Measurements from ENCODE around the gene HINT3.
"Not testable (repeated sequence)": the region's sequence is repeated elsewhere in the genome, so short reads cannot be mapped to it uniquely, and the experiment has no call there.

The HINT3 gene

DNA sequence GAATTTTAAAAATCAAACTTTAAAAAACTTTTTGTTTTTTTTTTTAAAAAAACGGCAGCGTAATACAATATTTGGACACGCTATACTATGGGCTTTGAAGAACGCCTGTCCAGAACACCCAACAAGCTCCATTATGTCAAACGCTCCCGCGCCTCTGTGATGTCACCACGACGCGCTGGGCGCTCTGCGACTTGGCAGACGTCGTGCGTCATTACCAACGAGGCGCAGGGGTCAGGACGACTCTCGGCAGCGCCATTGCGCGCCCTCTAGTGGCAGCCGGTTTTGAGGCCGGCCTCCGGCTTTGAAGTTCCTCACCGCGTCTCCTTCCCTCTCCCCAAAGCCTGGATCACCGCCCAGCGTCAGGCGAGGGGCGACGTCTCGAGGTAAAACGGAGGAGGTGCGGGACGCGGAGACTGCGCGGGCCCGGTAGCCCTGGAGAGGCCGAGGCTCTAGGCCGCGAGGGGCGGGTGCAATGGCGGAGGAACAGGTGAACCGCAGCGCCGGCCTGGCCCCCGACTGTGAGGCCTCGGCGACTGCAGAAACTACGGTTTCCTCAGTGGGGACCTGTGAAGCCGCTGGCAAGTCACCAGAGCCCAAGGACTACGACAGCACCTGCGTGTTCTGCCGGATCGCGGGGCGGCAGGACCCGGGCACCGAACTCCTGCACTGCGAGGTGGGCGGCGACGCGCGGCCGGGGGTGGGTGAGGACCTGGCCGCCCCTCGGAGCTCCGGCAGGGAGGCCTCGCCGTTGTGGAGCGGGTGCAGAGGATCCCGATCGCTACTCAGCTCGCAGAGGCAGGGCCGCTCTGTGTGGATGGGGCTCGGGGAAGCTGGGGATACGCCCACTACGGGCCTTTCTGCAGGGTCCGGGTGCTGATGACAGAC is at the start of gene HINT3:
Gene HINT3, plus strand, starts transcription at position 265 of the 885 bp plus-strand sequence. Its CDS starts 208 bp downstream, at position 473.
- DNase-seq: peak; percentile 97

DNA sequence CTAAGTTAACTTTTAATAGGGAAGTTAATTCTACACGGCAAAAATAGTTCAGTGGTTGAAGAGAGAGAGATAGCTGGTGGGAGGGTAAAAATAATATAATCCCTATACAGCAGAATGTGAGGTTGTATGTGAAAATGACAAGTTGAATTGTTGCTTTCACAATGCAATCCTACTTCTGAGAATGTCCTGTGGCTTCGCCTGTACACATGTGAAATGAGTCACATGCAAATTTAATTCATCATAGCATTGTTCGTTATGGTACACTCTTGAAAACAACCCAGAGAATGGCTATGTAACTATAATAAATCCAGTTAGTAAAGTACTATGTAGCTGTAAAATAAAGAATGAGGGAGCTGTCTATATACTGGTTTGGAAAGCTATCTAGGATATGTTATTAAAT is 46.0 kb upstream of the HINT3 start:
- DNase-seq: no peak

DNA sequence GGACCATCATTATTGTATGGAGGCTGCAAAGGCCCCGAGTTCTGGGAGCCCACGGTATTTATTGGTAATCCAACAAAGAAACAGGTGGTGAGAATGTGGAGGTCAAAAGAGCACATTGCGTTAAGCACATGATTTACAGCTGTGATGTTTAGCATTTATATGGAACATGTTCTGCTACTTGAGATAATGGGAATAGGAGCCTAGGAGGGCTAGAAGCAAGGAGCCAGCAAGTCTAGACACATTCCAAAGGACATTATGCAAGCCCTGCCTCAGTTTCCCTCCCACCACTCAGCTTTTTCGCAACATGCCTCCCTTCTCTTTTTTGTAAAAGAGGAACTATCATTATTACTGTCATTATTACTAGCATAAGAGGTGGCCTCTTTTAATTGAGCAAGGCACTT is 45.5 kb upstream of the HINT3 start:
- not testable (repeated sequence) for DNase-seq

DNA sequence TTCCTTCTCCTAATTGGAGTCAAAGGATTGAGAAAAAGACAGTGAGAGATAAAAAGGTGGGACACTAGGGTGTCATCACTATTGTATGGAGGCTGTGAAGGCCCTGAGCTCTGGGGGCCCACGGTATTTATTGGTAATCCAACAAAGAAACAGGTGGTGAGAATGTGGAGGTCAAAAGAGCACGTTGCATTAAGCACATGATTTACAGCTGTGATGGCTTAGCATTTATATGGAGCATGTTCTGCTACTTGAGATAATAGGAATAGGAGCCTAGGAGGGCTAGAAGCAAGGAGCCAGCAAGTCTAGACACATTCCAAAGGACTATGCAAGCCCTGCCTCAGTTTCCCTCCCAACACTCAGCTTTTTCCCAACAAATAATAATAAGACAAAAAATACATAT is 44.1 kb upstream of the HINT3 start:
- DNase-seq: not testable (repeated sequence)

DNA sequence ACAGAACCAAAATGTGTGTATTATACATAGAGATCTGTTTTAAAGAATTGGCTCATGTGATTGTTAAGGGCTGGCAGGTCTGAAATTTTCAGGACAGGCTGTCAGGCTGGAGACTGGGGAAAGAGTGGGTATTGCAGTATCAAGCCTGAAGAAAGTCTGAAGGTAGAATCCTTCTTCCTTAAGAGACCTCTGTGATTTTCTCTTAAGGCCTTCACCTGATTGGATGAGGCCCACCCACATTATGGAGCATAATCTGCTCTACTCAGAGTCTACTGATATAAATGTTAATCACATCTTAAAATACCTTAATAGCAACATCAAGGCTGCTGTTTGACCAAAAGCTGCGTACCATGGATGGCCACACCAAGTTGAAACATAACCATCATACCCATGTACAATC is 43.4 kb upstream of the HINT3 start:
- DNase-seq: no peak

DNA sequence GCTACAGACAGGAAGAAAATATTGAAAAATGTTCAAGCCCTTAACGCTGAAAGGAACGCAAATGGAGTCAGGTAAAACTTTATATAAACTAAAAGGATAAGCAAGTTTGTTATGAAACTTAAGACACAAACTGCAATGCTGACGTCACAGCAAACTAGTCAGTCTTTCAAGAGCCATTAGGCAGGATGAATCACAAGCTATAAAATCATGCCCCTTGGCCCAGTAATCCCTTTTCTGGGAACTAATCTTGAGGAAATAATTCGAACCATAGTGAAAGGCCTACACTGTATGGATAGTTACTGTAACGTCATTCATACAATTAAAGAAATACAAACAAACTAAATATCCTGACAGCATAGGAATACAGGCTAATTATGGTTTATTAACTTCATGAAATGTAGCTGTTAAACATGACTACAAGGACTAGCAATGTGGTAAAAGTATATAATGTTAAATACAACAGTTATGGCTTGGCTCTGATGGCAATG is 42.7 kb upstream of the HINT3 start:
- no peak for DNase-seq

DNA sequence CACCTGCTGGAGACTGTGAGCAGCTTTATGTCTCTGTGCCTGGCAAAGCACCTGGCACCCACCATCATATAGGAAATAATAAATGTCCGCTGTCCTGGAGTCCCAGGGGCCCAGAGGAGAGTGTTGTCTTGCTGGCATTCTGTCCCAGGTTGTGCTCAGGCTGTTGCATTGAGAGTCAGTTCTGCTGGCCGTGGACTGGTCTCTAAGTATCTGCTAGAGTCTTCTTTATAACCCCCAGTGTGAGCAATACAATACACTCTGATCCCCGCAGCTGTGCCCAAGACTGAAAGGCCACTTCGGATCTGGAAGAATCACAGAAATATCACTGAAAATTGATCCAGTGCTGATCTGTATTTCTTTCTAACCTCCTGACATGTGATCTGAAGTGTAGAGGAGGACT is 38.3 kb upstream of the HINT3 start:
- DNase-seq: no peak

DNA sequence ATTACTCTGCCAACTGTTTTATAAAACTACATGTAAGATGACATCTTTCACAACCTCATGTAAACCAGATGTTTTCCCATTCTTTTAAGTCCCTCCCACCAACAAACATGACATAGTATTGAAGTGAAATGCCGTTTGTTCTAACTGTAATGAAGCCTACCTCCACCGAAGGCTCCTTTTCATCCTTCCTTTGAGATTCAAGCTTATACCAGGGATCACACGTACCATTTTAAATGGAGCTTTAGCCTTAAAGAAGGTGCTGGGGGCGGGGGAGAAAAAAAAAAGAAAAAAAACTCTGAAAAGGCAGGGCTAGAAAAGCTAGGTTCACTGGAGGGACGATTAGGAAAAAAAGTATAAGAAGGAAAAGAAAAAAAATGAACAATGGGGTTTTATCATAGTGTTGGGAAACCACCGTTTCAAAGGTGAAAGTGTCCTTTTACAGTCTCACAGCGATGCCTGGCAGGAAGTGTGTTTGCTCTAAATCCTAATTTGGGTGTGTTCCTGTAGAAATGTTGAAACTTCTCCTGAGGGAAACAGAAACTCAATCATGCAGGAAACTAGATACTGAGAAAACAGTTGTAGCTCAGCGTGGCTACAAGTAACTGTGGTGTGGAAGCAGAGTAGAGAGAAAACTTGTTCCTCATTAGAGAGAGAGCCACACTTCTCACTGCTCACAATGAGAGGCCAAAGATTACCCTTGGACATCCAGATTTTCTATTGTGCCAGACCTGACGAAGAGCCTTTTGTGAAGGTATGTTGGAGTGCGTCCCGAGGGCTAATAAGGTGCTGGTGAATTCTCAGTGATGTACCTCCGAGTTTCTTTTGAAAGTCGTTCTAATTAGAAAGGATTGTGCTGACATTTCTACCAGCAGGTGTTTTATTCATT is 37.6 kb upstream of the HINT3 start:
- peak; percentile 56 to 78 for DNase-seq

DNA sequence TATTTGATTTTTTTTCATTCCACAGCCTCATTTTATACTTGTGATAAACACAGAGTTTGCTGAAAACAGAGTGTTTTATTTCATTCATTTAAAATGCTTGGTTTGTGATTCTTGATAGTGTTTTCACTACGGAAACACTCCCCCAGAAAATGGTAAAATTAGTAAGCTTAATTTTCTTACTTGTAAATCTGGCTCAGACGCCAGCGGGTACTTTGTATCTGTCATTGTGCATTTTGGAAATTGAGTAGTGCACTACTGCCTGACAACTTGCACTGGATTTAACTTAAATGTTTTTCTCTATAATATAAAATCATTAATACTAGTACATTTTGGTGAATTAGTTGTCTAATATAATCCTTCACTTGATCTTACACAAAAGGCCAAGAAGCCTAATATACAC is 37.0 kb upstream of the HINT3 start:
- no peak for DNase-seq

DNA sequence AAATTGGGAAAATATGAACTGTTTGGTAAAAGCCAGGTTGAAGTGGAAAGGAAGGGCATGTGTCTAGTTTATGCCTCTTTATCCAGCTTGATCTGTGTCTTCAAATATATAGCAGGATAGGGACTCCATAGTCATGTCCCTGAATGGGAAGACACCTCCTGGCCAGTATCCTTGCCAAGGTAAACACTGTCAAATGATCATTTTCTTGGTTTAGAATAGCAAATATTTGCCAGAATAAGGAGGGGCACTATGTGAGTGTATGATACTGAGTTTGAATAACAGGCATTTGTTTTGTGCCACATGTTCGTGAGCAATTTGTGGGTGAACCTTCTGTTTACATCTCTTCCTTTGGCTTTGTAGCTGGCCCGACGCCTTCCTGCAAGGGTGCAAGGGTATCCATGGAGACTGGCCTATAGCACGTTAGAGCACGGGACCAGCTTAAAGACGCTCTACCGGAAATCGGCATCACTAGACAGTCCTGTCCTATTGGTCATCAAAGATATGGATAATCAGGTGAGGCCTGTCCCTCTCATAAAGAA is 34.2 kb upstream of the HINT3 start:
- no peak for DNase-seq

DNA sequence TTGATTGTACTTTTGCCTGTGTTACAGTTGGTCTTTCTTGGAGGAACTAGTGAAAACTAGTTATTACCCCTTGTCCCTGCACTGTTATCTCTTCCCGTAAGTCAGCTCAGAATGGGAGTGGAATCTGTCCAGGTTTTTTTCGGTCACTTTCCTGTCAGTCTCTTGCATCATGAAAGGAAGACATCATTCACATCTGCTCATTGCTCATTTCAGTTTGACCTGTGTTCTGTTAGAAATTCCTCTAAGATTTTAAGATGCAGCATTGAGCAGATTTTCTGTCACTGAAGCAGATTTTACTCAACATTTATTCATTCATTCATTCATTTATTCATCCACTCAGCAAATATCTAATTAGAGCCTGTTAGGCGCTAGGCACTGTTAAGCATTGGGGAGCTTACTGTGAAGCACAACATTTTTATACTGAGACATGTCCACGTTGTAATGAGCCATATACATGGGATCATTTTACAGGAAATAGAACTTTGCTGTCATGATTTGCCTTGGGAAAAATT is 33.1 kb upstream of the HINT3 start:
- DNase-seq: no peak

DNA sequence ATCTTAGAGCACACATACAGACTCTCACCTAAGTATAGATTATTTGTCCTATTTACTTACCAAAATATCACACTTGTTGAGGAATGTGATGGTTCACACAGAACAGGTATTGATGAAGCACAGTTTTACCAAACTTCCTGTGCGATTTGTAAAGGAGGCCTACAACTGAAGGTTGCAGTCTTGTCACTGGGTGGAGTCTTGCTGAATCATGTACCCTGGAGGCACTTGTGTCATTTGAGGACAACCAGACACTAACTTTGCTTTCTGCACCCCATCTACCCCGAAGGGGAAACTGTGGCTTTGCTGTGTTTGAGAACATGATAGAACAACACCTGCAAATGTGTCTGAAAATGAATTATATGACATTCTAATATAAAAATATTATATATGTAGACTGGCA is 32.4 kb upstream of the HINT3 start:
- DNase-seq: no peak

DNA sequence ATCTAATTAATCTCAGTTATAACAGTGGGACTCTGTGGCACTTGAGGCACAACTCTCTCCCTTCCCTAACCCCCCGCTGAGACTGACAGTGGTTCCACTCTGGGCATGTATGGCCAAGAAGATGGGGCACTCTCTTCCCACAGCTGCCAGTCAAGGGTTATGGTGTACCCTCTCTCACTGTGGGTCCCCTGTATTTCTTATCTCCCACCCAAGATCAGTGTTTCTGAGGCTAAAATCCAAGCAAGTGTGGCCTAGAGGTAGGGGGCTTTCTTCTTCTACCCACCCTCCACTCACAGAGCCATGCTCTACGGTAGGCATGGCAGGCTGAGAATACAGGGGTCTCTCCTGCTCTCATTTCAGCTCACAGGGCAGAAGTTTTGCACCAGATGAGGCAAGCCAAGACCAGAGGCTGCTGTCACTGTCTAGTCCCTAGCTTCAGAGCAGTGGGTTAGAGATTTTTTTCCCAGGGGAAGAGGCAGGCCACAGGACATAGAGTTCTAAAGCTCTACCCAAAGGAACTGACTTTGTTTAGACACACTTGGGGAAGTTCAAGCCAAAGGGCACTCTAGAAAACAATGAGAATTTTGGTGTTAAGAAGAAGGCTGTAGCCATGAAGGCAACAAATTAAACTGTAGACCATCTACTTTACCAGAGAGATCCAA is 31.7 kb upstream of the HINT3 start:
- DNase-seq: no peak

DNA sequence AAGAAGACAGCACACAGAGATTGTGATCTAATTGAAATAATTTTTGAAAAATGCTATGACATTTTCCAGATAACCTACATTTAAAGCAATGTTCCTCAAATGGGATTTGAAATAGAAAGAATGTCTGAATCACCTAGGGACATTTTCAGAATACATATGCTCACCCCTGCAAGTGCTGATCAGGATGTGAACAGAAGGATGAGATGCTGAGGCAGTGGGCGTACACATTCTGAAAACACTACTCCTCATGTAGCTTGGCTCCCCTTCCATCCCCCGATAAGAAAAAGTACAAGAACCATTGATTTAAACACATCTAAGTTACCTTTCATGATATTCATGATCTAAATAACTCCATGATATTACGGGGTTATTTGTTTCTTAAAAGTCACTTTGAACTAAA is 29.9 kb upstream of the HINT3 start:
- no peak for DNase-seq

DNA sequence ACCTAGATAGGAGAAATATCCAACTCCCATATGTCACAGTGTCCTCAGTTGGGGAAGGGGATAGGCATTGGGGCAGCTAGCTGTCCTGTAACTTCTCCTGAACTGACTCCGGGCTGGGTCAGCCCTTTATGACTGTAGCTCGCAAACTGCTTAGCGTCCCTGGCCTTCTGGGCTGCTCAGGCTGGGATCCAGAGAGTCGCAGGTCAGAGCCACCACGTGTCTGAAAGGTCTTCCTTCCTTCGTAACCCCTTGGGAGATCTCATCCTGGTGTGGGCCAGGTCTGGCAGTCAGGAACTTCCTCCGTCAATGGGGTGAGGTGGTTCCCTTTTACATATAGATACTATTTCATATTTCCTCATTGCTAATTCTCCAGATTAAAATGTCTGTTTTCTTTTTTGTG is 28.8 kb upstream of the HINT3 start:
- no peak for DNase-seq

DNA sequence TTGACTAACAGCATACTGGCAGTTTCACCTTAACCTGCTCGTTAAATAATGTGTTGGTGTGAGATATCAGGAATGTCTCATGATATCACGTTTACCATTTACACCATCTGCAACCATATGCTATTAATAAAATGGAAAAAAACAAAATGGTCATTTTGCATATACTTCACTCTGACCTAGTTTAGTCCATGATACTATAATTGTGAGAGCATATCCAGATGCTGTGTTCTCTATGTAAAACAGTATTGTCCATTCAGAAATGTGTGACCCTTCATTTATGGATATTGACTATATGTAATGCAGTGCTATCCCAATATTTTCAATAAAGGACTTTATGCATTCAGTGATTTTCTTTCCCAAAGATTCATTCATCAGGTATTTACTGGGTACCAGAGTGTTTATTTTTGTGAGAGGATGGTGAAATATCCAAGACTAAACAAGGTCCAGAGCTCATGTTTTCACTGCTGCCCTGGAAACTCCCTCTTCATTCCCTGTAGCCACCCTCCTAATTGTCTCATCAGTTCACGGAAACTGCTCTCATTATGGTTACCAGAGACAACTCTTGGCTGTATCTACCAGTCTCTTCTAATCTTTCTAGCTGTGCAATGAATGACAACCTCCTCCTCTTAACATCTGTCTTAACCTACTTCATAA is 25.7 kb upstream of the HINT3 start:
- DNase-seq: no peak

DNA sequence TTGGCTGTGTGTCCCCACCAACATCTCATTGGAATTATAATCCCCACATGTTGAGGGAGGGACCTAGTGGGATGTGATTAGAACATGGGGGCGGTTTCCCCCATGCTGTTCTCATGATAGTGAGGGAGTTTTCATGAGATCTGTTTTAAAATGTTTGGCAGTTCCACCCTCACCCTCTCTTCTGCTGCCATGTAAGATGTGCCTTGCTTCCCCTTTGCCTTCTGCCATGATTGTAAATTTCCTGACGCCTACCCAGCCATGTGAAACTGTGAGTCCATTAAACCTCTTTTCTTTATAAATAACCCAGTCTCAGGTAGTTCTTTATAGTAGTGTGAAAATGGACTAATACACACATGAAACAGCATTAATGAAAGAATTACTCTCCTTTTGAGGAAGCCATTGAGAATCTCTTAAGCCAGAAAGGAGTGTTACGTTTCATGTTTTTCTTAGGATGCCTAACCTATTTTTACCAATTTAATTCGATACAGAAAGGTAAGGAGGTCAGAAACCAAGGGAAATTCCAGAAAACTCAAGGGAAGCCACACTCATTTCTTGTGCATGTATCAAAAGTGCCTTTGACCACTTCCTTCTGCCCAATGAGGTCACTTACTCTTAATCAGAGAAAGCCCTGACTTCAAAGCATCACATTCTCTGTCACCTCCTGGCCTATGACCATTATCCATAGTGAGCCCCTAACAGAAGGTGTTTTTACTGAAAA is 24.7 kb upstream of the HINT3 start:
- DNase-seq: no peak

DNA sequence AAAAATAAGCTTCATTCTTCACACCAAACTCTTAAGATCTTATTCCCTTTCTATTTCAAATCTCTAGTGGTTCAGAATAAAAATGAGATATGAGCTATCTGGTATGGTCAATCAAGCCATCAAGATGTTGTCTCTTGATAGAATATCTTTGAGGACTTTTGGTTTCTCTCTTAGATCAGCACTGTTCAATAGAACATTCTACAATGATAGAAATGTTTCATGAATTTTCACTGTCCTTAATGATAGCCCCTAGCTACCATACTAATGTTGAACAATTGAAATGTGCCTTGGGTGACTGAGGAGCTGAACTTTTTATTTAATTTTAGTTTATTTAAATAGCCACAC is 24.1 kb upstream of the HINT3 start:
- DNase-seq: no peak

DNA sequence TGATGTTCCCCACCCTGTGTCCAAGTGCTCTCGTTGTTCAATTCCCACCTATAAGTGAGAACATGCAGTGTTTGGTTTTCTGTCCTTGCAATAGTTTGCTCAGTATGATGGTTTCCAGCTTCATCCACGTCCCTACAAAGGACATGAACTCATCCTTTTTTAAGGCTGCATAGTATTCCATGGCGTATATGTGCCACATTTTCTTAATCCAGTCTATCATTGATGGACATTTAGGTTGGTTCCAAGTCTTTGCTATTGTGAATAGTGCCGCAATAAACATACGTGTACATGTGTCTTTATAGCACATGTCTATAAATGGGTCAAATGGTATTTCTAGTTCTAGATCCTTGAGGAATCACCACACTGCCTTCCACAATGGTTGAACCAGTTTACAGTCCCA is 21.1 kb upstream of the HINT3 start:
- DNase-seq: not testable (repeated sequence)

DNA sequence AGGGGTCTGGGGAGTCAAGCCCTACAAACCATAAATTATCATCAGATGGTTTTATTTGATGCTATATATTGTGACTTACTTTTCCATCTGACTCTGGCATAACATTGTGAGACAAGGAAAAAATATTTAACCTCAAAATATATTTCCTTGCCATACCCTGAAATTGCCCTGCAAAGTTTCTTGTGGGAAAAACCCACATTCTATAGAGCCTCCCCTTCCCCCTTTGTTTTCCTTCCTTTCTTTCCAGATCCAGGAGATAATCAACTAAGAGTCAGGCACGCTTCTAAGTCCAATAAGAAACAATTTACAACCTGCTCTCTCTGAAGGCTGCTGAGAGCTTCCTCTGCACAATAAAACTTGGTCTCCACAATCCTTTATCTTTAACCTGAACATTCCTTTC is 17.5 kb upstream of the HINT3 start:
- DNase-seq: no peak

DNA sequence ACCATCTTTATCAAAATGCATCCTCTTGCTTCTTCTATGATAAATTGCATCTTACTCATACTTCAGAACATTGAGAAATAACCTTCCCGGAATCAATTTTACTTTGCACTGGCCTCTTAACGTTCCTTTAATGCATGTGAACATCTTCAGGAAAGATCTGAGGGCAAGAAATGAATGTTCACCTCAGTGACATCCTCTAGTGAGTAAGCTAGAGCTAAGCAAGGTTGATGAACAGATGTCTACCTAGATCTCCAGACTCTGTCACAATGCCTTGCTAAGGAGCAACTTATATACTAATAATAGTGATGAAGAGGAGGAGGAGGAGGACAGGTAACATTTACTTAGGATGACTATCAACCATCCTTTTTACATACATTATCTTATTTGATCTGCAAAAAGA is 16.8 kb upstream of the HINT3 start:
- no peak for DNase-seq

All from CD4-positive, alpha-beta T cell treated with Interleukin-1 beta for 1 hour (primary cell).